GM21367 (cell line): ENCODE results near the gene SLC36A1.
A peak's percentile ranks its signal among the peaks of the same experiment; 100 is the strongest.

ENCODE experiments used
- ATAC-seq: cut with Tn5 transposase; IDR thresholded peaks from one replicate; pipeline ENCODE4 v1.9.1; 2021; ENCODE audit not compliant: unreplicated experiment

Gene SLC36A1

DNA sequence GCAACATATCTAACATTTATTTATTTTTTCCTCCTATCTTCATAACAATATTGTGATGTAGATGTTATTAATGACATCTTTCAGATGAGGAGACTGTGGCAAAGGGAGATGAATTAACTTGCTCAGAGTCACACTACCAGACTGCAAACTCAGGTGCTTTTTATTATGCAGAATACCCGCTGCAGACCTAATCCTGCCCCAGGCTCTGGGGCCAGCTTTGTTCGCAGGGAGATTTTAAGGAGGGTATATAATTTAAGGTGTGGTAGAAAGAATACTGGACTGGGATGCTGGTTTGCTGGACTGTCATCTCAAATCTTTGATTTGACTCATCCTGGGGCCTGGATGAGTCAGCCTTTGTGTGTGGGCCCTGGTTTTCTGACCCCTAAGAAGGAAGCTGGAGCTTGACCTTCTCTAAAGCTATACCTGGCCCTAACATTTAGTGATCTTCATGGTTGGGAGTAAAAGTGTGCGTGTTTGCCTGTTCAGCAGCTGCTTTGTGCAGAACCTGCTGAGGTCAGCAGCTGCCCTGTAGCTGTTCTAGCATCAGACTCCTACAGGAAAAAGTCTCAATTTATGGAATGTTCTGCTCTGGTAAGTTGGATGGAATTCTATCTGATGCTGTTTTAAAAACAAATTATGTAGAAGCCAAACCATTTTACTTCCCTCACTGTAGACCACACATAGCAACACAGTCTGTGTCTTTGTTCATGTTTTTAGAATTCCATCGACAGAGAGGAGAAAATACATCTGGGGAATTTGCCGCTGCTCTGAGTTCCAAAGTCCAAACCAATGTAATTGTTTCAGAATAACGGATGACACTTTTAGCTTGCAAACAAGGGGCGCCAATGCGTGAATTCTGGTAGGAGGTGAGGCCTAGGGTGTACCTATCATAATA lies 4.5 kb downstream of the SLC36A1 start:
- ATAC-seq = peak; percentile 35

DNA sequence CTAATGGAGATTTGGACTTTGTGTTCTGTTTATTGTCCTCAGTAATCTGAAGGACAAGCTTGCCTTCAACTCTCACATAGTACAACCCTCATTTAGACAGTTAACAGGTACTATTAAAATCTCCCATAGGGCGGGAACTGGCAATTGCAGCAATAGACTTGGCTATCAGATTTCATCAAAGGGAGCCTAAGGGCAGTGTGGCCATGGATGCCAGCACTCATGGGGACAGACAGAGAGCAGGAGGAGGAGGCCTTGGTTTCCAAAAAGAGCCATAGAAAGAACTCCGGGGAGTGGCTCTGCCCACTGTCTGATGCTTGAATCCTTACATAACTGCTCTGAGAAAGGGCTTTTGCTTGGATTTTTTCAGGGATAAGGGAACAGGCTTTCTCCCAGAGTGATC lies 6.8 kb downstream of the SLC36A1 start:
- no peak for ATAC-seq

DNA sequence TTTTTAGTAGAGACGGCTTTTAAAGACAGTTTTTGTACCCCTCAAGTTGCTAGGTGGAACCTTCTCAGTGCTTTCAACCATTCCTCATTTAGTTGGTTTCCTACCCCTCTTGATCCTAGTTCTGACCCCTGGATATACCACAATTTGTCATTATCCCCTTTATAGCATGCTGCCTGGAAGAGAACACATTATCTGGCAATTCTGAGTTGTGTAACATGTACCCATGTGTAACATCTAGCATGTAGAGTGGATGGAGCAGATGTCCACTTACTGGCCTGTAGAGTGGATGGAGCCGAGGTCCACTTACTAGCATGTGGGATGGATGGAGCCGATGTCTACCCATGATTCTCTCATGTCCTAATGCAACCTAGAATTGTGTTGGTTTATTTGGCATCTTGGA lies 7.5 kb downstream of the SLC36A1 start:
- ATAC-seq = no peak

DNA sequence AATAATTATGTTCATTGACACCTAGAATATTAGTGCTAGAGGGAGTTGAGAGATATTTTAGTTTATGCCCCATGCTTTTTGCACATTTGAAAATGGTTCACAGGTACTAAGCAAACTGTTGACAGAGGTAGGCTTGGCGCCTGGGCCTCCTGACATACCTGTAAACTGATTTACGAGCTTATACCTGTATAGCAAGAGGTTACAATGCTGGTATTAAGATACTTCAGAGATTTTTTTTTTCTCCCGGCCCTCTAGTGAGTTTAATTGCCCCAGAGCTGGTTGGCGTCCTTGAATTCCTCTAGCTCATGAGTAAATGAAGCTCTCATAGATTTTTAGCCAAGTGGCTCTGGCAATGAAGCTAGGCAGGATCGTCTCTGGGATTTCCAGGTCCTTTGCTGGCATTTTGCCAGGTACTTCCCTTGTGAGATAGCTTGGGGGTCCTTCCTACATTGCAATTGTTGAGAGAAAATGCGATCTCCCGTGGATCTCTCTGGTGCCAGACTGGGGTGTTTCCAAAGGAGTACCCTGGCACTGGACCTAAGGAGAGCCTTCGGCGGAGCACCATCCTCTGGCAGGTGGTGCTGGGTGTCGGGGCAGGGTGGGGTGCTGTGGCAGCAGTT lies 9.0 kb downstream of the SLC36A1 start:
- ATAC-seq = no peak

DNA sequence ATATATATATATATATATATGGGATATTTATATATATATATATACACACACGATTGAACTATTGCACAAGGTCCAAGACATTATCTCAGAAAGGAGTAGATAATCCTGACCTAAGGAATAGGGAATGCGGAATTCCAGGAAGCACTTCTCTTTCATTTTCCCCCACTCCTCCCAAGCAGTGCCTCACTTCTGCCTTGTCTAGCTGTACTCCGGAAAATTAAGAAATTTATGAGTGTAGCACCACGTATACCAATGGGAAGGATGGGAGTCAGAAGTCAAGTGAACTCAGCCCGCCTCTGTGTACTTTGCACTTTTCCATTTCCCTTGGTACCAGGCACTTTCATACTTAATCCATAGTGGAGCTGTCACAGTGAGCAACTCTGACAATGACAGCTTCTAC lies 10.9 kb downstream of the SLC36A1 start:
- ATAC-seq = no peak

DNA sequence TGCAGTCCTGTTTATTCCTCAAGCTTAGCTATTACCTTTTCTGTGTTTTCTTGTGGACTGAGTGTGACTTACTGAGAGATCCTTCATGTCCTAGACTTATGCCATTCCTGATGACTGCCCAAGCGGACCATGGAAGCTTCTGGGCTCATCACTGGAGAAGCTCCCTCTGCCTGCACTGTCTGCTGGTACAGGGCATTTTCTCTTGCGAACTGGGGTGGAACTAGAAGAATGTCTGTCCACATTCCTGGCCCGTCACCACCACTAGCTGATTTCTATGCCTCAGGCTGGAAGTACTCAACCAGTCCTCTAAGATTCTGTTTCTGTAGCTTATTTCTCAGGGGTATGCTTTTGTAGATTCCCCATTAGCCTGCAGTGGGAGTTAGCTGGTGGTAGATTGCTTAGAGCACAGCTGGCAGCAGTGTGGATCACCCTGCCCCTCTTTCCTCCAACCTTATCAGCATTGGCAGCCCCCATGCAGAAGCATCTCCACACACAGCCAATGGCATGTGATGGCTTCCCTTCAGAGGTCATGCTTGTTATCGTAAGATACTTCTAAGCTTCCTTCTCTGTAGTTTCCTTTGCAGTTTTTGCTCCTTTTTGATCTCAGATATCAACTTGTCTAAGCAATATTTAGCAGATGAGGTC lies 12.4 kb downstream of the SLC36A1 start:
- no peak for ATAC-seq

DNA sequence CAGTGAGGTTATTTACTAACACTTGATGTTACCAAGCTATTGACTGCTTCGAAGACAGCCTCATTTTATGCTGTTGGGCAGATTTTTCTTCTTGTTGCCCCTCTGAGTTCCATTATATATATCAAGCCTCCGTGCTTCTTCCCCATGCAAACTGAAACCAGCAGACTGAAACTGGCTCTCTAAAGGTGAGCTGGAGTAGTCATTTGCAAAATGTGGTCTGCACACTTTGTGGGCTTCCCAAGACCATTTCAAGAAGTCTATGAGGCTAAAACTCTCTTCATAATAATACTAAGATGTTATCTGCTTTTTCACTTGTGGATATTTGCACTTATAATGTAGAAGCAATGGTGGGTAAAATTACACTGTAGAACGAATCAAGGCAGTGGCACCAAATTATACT lies 13.9 kb downstream of the SLC36A1 start:
- peak; percentile 92 for ATAC-seq

DNA sequence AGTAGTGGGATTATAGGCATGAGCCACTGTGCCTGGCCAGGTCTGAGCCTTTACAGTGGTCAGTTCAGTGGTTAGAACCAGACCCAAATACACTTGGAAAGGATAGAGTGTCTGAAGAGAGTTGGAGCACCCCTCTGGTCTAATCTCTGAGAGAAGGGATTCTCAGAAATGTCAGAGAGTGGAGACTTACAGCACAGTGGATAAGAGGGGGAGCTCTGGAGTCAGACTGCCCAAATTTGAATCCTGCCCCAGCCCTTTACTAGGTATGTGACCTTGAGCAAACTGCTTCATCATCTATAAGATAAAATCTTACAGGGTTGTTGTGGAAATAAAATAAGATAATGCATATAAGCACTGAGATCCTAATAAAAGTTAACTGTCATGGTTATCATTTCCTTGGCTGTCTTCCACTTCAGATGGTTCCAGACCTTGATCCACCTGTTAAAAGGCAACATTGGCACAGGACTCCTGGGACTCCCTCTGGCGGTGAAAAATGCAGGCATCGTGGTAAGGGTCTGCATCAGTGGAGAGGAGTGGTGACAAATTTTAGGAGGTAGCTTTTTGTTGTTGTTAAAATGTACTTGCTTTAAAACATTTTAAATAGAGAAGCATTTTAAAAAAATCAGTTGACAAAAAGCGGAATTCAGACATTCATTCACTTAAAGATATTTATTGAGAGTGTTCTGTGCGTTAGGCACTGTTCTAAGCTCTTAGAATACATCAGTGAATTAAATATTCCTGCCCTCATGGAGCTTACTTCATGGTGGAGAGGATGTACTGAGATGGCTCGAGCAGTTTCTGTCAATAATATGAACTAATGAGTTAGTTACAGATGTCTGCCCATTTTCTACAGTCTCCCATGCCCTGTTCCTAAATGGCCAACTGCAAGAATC lies 16.0 kb downstream of the SLC36A1 start:
- ATAC-seq = no peak

DNA sequence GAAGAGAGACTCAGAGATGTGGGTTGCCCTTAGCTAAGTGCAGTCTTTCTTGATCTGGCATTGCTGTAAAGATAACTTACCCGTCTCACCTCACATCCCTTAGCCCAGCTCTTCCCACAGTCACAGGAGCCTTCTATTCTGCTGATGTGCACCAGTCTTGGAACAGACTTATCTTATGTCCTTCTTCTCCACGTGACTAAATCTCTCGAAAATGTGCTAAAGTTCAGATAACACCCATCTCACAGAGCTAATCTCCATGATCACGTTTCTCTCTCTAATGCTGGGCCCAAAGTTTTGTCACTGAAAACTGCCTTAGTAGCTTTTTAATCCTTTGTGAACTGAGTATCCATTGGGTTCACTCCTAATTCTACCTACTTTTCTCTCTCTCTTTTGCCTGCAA lies 16.7 kb downstream of the SLC36A1 start:
- no peak for ATAC-seq

DNA sequence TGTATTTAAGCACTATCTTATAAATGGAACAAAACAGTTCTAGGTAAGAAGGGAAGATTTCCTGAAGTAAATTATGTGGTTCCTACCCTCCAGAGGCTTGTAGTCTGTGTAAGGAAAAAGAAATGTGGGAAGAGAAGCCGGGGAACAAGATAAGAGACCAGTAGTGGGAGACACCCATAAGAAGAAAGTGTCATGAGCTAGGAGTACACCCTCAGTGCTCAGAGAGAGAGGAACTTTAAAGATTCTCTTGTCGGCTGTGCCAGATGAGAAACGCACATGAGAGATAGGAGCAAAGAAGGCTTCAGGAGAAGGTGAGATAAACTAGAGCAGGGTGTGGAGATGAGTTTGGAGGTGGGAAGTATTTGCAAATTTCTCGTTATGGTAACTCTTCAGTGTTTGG lies 18.1 kb downstream of the SLC36A1 start:
- no peak for ATAC-seq

DNA sequence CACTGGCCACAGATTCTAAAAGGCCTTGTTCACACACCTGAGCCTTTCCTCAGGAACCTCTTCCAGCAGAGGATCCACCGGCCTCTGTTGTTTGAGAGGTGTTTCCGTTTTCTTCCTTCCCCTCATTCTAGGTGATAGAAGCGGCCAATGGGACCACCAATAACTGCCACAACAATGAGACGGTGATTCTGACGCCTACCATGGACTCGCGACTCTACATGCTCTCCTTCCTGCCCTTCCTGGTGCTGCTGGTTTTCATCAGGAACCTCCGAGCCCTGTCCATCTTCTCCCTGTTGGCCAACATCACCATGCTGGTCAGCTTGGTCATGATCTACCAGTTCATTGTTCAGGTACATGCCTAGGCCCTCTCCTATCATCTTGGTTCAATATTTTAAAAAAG lies 20.2 kb downstream of the SLC36A1 start:
- no peak for ATAC-seq

DNA sequence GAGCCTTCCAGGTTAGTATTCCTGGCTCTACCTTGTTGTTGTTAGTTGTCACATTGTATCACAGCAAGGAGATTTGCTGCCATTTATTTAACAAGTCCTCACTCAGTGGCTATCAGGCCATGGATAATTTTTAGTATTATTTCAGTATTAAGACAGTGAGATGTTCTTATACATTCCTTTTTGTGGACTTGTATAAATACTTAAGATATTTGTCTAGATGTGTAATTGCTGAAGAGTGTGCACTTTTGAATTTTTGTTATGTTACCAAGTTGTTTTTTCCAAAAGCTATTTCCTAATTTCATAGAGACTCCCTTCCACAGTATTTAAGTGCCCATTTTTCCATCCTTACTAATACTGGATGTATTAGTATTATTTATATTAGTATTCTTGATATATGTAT lies 22.0 kb downstream of the SLC36A1 start:
- ATAC-seq = no peak

DNA sequence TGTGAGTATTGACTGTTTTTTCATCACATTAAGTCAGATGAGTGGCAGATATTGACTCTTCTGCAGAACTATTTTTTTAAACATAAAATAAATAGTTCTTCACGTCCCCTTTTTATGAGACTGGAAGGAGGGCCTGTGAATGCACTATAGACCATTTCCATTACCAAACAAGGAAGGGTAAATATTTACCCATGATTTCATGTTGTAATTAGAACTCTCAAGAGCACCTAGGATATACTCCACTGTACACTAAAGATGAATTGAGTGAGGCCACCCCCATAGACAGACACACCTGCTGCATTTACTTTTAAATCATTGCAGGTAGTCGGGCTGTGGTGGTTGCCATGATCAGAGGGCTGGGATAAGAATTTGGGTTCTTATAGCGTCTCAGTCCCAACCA lies 22.6 kb downstream of the SLC36A1 start:
- no peak for ATAC-seq

DNA sequence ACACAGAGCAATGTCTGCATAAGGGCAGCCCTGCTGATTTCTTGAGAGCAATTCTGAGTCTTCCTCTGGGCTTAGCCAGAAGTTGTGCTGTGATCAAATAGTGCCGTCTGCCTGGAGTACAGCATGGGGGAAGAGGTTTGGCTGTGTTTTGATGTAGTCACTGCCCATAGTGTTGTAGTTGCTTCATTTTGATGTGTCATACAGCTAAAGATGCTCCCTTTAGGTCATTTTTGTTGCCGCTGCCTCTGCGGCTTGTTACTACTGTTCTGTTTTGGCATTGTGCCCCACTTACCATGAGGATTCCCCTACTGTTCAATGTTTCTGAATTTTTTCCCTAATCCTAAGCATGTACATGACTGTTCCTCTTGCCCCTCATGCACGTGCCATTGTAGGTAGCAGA lies 23.0 kb downstream of the SLC36A1 start:
- no peak for ATAC-seq

DNA sequence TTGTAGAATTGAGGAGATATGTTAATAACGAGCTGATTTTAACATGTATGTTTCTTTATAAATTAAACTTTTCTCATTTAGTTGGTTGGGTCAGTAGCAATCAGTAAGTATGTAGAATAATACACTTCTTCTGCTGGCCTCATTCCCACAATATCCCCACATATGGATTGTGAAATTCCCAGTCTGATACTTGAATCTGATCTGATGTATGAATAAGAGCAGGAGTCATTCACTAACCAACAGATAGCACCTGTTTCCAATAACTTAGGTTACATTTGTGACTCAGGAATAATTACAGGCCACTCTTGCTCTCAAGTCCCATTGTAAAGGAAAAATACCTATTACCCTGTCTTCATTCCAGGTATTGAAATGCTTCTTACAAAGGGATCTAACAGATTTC lies 23.9 kb downstream of the SLC36A1 start:
- no peak for ATAC-seq

DNA sequence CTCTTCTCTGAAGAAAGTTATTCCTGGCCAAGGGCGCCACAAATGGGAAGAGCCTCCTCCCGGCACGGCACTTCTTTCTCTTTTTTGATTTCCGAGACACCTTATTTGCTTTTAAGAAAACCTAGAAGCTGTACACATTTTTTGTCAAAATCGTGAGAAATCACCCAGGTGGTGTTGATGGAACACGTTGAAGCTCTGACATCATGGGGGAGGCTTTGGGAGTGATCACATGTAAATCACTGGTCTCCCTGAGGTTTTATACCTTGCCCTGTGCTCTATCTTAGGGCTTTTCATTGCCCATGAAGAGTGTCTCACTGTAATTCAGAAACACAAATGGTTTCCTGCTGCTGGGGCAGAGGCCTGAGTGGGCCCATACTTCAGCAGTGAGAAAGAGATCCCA lies 27.4 kb downstream of the SLC36A1 start:
- no peak for ATAC-seq

DNA sequence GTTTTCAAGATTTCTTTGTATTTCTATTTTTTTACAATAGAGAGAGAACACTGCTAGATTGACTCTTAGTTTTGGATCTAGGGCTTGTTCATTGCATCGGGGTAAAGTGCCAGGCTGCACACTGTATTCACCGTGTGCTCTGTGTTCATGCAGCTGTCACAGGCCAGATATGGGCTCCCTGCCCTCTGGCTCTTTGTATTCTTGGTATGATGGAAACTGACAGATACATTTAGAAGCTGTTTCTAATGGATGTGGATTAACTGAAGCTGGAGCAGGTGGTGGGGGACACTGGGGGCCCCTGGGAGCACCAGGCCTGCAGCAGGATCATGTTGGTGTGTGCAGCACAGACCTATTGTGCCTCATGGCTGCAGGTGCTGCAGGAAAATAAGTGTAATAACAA lies 28.0 kb downstream of the SLC36A1 start:
- ATAC-seq = no peak

DNA sequence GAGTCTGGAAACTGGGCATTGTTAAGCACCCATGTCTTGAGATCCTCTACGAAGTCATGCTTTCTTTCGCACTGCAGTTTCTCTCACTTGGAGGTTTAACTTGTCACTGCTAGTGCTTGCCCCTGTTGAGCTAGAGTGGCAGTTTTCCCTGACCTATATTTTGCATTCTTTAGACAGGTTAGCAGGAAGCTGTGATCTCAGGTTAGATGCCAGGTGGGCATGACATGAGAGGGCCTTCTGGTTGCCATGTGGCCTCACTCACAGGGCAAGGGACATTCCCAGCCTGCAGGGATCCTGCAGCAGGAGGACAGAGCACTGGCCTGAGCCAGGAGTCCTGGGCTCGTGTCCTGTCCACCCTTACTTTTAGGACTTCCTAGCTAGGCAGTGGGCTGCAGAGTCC lies 28.6 kb downstream of the SLC36A1 start:
- no peak for ATAC-seq

DNA sequence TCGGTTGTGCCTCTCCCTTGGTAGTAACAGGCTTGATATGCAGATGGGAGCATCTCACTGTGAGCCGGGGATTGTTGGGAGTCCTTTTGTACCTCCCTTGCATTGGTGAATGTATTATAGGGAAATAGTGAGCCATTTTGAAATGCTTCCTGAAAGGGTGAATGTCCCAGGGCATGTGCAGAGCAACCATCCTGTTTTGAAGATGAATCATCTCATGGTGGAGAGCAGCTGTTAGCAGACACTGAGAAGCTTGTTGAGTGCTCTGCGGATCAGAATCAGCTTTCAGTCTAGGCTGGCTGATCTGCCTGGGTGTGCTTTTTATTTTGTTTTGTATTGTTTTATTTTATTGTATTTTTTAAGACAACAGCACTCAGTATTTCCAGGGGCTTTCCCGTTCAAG lies 29.7 kb downstream of the SLC36A1 start:
- ATAC-seq = no peak

DNA sequence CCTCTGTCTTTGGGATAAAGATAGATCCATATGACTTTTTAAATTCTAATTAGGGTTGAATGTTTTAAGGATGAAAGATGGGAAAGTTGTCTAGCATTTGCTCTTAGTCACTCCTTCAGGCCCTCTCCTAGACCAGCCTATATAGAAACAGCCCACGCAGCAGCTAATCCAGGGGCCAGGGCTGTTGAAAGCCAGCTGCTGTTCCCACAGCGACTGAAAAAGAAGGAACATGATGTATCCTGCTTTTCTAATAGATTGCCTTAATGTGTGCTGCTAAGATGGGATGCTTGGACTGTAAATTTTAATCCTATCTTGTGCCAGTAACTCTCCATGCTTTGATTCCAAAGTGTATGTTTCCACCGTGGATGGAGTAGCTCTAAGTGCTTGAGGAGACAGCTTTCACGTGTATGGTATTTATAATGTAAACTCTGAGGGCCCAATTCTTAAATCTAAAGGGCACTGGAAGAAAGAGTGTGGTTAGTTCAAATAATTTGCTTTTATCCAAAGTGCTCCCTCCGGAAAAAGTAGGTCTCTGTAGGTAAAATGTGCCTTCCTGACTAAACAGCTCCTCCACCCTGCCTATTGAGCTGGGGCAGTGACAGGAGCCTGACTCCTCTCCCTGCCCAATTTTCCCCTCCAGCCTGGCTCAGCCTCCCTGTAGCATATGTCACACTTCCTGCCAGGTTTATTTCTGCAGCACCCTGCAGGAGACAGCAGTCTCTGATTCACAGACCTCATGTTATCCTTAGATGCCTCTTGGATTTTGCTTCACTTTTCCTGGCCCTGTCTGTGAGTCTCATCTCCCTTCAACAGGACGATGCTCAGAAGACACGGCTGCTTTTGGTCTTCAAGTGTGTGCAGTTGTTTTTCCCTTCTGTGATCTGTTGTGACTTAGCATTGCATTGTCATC lies 33.2 kb downstream of the SLC36A1 start:
- no peak for ATAC-seq
